ENCODE results near the gene FCRLB. TPM values are rescaled to one million over a fixed set of nuclear protein-coding genes. Genes with fewer than 3 reads are reported as not detected.

FCRLB gene
- polyA plus RNA-seq, 1 experiment, result 0.48 TPM

DNA sequence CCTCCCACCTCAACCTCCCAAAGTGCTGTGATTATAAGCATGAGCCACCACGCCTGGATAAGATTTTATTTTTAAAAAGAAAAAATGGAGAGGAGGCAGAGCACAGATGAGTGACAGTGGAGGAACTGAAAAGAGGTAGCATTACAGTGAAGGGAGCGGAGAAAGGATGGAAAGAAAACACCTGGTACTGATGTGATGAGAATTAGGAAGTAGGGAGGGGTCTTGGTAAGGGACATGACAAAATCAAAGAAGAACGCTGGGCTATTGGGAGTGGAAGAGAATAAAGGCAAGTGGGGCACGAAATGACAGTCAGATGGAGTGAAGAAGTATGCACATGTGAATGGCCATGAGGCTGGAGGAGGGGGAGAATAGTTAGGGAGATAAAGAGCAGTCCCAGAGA, 12.0 kb upstream of the FCRLB start:
- H3K4me3 ChIP-seq (ENCODE audit: low read depth, low read length), result no peak overlapping the region
- H3K27me3 ChIP-seq (ENCODE audit: control insufficient read depth, insufficient read depth, low read length), result no peaks in the 10 kb centered on the region
- ChIA-PET POLR2A (no interaction called here), CTCF (no interaction called here)
- 0 out of 2 replicates have a peak, but pooled peaks cover 4% of the 10 kb centered on the region for H3K9me3 ChIP-seq (ENCODE audit: control insufficient read depth, insufficient read depth, low read length)
- DNase-seq (ENCODE audit: low read depth, low spot score), result no peak
- no peak overlapping the region for H3K27ac ChIP-seq (ENCODE audit: low read depth, low read length)
- TF ChIP-seq CTCF (IDR thresholded peaks at IDR 0.05; ENCODE audit: low read depth, low read length), result no peak

GRCh38 chr1:161710560-161710959, 10.8 kb upstream of the FCRLB start:
- Histone ChIP-seq H3K27ac (ENCODE audit: low read depth, low read length) (no peak overlapping the region), H3K27me3 (ENCODE audit: control insufficient read depth, insufficient read depth, low read length) (no peaks in the 10 kb centered on the region), H3K4me3 (ENCODE audit: low read depth, low read length) (no peak overlapping the region), H3K9me3 (ENCODE audit: control insufficient read depth, insufficient read depth, low read length) (0 out of 2 replicates have a peak, but pooled peaks cover 4% of the 10 kb centered on the region)
- no peak for DNase-seq (ENCODE audit: low read depth, low spot score)
- ChIA-PET POLR2A (no interaction called here), CTCF (no interaction called here)
- no peak for TF ChIP-seq CTCF (IDR thresholded peaks at IDR 0.05; ENCODE audit: low read depth, low read length)

GRCh38 chr1:161718559-161719324, 2.6 kb upstream of the FCRLB start:
- Histone ChIP-seq H3K27ac (ENCODE audit: low read depth, low read length) (no peak overlapping the region), H3K4me3 (ENCODE audit: low read depth, low read length) (no peak overlapping the region), H3K27me3 (ENCODE audit: control insufficient read depth, insufficient read depth, low read length) (no peaks in the 10 kb centered on the region), H3K9me3 (ENCODE audit: control insufficient read depth, insufficient read depth, low read length) (no peaks in the 10 kb centered on the region)
- POLR2A ChIA-PET, result no interaction called here
- TF ChIP-seq CTCF (IDR thresholded peaks at IDR 0.05; ENCODE audit: low read depth, low read length), result no peak
- CTCF ChIA-PET, result no interaction called here
- no peak for DNase-seq (ENCODE audit: low read depth, low spot score)

DNA sequence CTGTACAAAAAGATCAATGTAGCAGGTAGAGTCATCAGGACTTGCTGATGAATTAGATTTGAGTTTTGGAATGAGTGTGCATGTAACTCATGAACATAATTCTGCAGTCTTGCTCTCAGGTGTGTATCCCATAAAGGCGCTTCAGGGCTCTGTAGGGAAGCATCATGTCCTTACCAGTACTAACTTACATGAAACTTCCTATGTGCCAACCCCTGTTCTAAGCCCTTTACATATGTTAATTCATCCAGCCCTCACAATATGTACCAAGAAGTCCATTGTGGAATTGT, 2.1 kb upstream of the FCRLB start:
- H3K4me3 ChIP-seq (ENCODE audit: low read depth, low read length), result no peak overlapping the region
- H3K27ac ChIP-seq (ENCODE audit: low read depth, low read length), result no peak overlapping the region
- CTCF ChIA-PET, result no interaction called here
- POLR2A ChIA-PET, result no interaction called here
- no peaks in the 10 kb centered on the region for H3K9me3 ChIP-seq (ENCODE audit: control insufficient read depth, insufficient read depth, low read length)
- no peaks in the 10 kb centered on the region for H3K27me3 ChIP-seq (ENCODE audit: control insufficient read depth, insufficient read depth, low read length)
- TF ChIP-seq CTCF (IDR thresholded peaks at IDR 0.05; ENCODE audit: low read depth, low read length), result no peak
- DNase-seq (ENCODE audit: low read depth, low spot score), result no peak

GRCh38 chr1:161720422-161720821, 922 bp upstream of the FCRLB start:
- H3K27ac ChIP-seq (ENCODE audit: low read depth, low read length), result no peak overlapping the region
- no peak for TF ChIP-seq CTCF (IDR thresholded peaks at IDR 0.05; ENCODE audit: low read depth, low read length)
- no peak for DNase-seq (ENCODE audit: low read depth, low spot score)
- CTCF ChIA-PET, result interaction anchor here (1.5 kb wide), 1 partner anchor 19 kb away, joined by 4 read pairs; no protein-coding TSS in a partner anchor
- no peaks in the 10 kb centered on the region for H3K9me3 ChIP-seq (ENCODE audit: control insufficient read depth, insufficient read depth, low read length)
- H3K27me3 ChIP-seq (ENCODE audit: control insufficient read depth, insufficient read depth, low read length), result no peaks in the 10 kb centered on the region
- H3K4me3 ChIP-seq (ENCODE audit: low read depth, low read length), result no peak overlapping the region
- POLR2A ChIA-PET, result no interaction called here
